C4-2B (cell line): Measurements from ENCODE around the gene LAPTM5.

Experiments
- CTCF ChIP-seq: fragments of 450-650 bp; conservative IDR thresholded peaks from 2 replicates; pipeline ENCODE4 v1.5.1; 2017; ENCODE audit warnings: mild to moderate bottlenecking
- ZFX ChIP-seq: fragments of 450-650 bp; IDR thresholded peaks from 2 replicates; pipeline ENCODE4 v1.6.1; 2017

DNA sequence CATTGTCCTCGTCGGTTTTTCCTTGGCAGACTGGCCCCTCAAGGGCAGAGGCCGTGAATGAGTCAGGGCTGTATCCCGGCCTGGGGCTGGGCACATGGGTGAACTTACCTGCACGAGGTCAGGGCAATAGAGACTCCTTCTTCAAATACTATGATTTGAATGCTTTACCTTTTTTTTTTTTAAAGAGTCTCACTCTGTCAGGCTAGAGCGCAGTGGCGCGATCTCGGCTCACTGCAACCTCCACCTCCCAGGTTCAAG is 5.0 kb downstream of the LAPTM5 start:
- TF ChIP-seq CTCF (no peak), ZFX (no peak)
